Suprapubic skin (tissue), 4 donors: ENCODE data around the gene EXOC7.

Source experiments
- EP300 ChIP-seq: sonication (generic); formaldehyde crosslinking; IDR thresholded peaks from one replicate; pipeline ENCODE4 v1.6.1; 2017; ENCODE audit warnings: antibody characterized with exemption
- POLR2AphosphoS5 ChIP-seq, 3 donors: sonication (generic); formaldehyde crosslinking; IDR thresholded peaks; one replicate each; pipeline ENCODE4 v1.6.1; 2017; ENCODE audit warnings: antibody characterized with exemption in 3 of 3
- TF ChIP-seq, protein P1 (sequence below), 2 donors: fragments of 200-600 bp in 1 of 2; fragments of 450-650 bp in 1 of 2; sonication (generic) in 1 of 2; IDR thresholded peaks; one replicate each; pipeline ENCODE4 v1.5.1; 2016 to 2019; ENCODE audit warnings: antibody characterized with exemption in 2 of 2, mild to moderate bottlenecking in 1 of 2, moderate library complexity in 1 of 2

- TF ChIP-seq, protein P1, sequence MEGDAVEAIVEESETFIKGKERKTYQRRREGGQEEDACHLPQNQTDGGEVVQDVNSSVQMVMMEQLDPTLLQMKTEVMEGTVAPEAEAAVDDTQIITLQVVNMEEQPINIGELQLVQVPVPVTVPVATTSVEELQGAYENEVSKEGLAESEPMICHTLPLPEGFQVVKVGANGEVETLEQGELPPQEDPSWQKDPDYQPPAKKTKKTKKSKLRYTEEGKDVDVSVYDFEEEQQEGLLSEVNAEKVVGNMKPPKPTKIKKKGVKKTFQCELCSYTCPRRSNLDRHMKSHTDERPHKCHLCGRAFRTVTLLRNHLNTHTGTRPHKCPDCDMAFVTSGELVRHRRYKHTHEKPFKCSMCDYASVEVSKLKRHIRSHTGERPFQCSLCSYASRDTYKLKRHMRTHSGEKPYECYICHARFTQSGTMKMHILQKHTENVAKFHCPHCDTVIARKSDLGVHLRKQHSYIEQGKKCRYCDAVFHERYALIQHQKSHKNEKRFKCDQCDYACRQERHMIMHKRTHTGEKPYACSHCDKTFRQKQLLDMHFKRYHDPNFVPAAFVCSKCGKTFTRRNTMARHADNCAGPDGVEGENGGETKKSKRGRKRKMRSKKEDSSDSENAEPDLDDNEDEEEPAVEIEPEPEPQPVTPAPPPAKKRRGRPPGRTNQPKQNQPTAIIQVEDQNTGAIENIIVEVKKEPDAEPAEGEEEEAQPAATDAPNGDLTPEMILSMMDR (IDR thresholded peaks at IDR 0.05) = no peak
- TF ChIP-seq EP300 (no peak), POLR2AphosphoS5 (IDR thresholded peaks at IDR 0.05) (no peak)
Observed at GRCh38 chr17:76036497-76037261, 66.9 kb downstream of the EXOC7 start.
